ENCODE data around the gene SPTSSB. TPM values are rescaled to one million over a fixed set of nuclear protein-coding genes. Genes with fewer than 3 reads are reported as not detected.

SPTSSB gene
- total and polyA plus RNA-seq, 2 experiments from 2014 or later: 5.0 to 6.9 TPM

DNA sequence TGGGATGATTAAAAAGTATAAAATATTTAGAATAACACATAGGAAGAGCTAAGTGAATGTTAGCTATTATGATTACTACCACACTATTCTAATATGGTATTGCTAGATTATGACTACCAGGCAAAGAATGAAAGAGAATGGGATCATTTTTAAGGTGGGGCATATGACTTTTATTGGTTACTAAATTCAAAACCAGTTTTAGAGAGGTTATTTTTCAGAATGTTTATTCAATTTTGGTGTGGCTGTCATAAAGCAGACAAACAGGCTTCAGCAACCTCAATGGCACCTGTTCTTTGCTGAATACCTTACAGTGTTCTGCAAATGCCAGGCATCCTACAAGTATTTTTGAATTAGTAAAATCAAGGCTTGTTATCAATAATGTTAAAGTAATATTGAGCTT lies 12.8 kb downstream of the SPTSSB start:
- Histone ChIP-seq H3K9me3 (ENCODE audit: low read depth) (no peaks in the 10 kb centered on the region), H3K9me2 (replicated peaks; ENCODE audit: insufficient read depth) (no peaks in the 10 kb centered on the region), H3K4me3 (no peak overlapping the region), H3K36me3 (replicated peaks; ENCODE audit: insufficient read depth, low read depth) (no peaks in the 10 kb centered on the region), H3K27ac (no peak overlapping the region), H3K4me1 (ENCODE audit: insufficient read depth) (no peaks in the 10 kb centered on the region), H3K4me2 (no peak overlapping the region), H3K27me3 (no peaks in the 10 kb centered on the region), H3K79me2 (no peaks in the 10 kb centered on the region), H2AFZ (no peak overlapping the region), H4K20me1 (ENCODE audit: insufficient read depth, poor library complexity, severe bottlenecking) (no peaks in the 10 kb centered on the region)
- no peak for TF ChIP-seq EZH2phosphoT487 (IDR thresholded peaks at IDR 0.05; ENCODE audit: low read depth, severe bottlenecking, unreplicated experiment)
- TF ChIP-seq, protein P1, sequence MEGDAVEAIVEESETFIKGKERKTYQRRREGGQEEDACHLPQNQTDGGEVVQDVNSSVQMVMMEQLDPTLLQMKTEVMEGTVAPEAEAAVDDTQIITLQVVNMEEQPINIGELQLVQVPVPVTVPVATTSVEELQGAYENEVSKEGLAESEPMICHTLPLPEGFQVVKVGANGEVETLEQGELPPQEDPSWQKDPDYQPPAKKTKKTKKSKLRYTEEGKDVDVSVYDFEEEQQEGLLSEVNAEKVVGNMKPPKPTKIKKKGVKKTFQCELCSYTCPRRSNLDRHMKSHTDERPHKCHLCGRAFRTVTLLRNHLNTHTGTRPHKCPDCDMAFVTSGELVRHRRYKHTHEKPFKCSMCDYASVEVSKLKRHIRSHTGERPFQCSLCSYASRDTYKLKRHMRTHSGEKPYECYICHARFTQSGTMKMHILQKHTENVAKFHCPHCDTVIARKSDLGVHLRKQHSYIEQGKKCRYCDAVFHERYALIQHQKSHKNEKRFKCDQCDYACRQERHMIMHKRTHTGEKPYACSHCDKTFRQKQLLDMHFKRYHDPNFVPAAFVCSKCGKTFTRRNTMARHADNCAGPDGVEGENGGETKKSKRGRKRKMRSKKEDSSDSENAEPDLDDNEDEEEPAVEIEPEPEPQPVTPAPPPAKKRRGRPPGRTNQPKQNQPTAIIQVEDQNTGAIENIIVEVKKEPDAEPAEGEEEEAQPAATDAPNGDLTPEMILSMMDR (IDR thresholded peaks at IDR 0.05; ENCODE audit: poor library complexity): no peak
- TF ChIP-seq EZH2 (IDR thresholded peaks at IDR 0.05; ENCODE audit: borderline replicate concordance): no peak
- DNase-seq (ENCODE audit: low spot score): no peak

DNA sequence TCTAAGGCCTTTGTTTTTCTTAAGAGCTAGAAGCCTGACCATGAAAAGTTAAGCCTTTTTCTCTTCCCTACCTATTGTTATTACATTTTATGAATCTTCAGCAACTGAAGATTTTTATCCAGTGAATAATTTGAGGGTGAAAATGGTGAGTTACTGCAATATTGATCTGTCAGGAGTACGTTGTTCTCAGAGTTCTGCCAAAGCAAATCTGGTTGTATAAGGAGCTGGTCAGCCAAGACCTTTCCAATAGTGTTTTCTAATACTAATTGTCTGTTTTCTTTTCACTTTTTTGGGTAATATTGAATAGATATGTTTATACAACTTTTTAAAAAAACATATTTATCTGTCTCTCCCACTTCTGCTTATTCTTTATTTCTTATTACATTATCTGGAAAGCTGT lies 15.0 kb downstream of the SPTSSB start:
- Histone ChIP-seq H3K27me3 (no peaks in the 10 kb centered on the region), H3K79me2 (no peaks in the 10 kb centered on the region), H3K27ac (no peak overlapping the region), H3K4me1 (ENCODE audit: insufficient read depth) (no peaks in the 10 kb centered on the region), H4K20me1 (ENCODE audit: insufficient read depth, poor library complexity, severe bottlenecking) (no peaks in the 10 kb centered on the region), H2AFZ (no peak overlapping the region), H3K4me3 (no peak overlapping the region), H3K9me2 (replicated peaks; ENCODE audit: insufficient read depth) (no peaks in the 10 kb centered on the region), H3K4me2 (no peak overlapping the region), H3K9me3 (ENCODE audit: low read depth) (no peaks in the 10 kb centered on the region), H3K36me3 (replicated peaks; ENCODE audit: insufficient read depth, low read depth) (no peaks in the 10 kb centered on the region)
- no peak for TF ChIP-seq EZH2phosphoT487 (IDR thresholded peaks at IDR 0.05; ENCODE audit: low read depth, severe bottlenecking, unreplicated experiment)
- TF ChIP-seq, protein P1 (IDR thresholded peaks at IDR 0.05; ENCODE audit: poor library complexity): no peak
- no peak for TF ChIP-seq EZH2 (IDR thresholded peaks at IDR 0.05; ENCODE audit: borderline replicate concordance)
- 92% methylated on average over 1 of the region's 1 CpG for WGBS (ENCODE audit: low lambda C conversion rate, missing lambda C conversion rate)
- DNase-seq (ENCODE audit: low spot score): no peak

DNA sequence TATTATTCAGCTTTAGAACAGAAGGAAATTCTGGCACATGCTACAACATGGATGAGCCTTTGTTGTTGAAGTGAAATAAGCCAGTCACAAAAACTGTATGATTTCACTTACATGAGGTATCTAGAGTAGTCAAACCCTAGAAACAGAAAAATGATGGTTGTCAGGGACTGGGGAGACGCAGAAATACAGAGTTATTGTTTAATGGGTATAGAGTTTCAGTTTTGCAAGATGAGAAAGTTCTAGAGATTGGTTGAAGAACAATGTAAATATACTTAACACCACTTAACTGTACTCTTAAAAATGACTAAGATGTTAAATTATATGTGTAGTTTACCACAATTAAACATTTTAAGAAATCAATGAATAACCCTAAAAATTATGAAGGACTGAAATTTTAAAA lies 15.8 kb downstream of the SPTSSB start:
- TF ChIP-seq, protein P1 (IDR thresholded peaks at IDR 0.05; ENCODE audit: poor library complexity): no peak
- no peak for TF ChIP-seq EZH2 (IDR thresholded peaks at IDR 0.05; ENCODE audit: borderline replicate concordance)
- TF ChIP-seq EZH2phosphoT487 (IDR thresholded peaks at IDR 0.05; ENCODE audit: low read depth, severe bottlenecking, unreplicated experiment): no peak
- Histone ChIP-seq H3K4me1 (ENCODE audit: insufficient read depth) (no peaks in the 10 kb centered on the region), H3K36me3 (replicated peaks; ENCODE audit: insufficient read depth, low read depth) (no peaks in the 10 kb centered on the region), H3K9me3 (ENCODE audit: low read depth) (no peaks in the 10 kb centered on the region), H3K27ac (no peak overlapping the region), H2AFZ (no peak overlapping the region), H3K27me3 (no peaks in the 10 kb centered on the region), H3K79me2 (no peaks in the 10 kb centered on the region), H3K4me2 (no peak overlapping the region), H3K9me2 (replicated peaks; ENCODE audit: insufficient read depth) (no peaks in the 10 kb centered on the region), H4K20me1 (ENCODE audit: insufficient read depth, poor library complexity, severe bottlenecking) (no peaks in the 10 kb centered on the region), H3K4me3 (no peak overlapping the region)
- WGBS (ENCODE audit: low lambda C conversion rate, missing lambda C conversion rate): 91% methylated on average over 1 of the region's 1 CpG
- no peak for DNase-seq (ENCODE audit: low spot score)

DNA sequence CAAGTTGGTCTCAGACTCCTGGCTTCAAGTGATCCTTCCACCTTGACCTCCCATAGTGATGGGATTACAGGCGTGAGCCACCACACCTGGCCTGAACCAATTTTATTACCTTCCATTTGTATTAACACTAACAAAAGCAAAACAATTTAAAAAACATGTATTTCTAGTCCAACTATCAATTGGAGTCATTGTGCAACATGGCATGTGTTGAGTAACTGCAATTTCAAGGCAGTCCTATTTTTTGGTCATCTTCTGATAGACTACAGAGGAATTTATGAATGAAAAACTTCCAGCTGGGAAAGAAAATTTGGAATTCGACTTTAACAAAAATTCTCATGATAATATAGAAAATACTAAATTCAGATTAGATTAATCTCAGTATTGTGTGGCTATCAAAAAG lies 16.8 kb downstream of the SPTSSB start:
- no peaks in the 10 kb centered on the region for H4K20me1 ChIP-seq (ENCODE audit: insufficient read depth, poor library complexity, severe bottlenecking)
- H2AFZ ChIP-seq: no peak overlapping the region
- no peaks in the 10 kb centered on the region for H3K9me2 ChIP-seq (replicated peaks; ENCODE audit: insufficient read depth)
- no peaks in the 10 kb centered on the region for H3K36me3 ChIP-seq (replicated peaks; ENCODE audit: insufficient read depth, low read depth)
- DNase-seq (ENCODE audit: low spot score): no peak
- H3K27ac ChIP-seq: no peak overlapping the region
- no peak overlapping the region for H3K4me3 ChIP-seq
- no peak overlapping the region for H3K4me2 ChIP-seq
- H3K9me3 ChIP-seq (ENCODE audit: low read depth): no peaks in the 10 kb centered on the region
- no peaks in the 10 kb centered on the region for H3K79me2 ChIP-seq
- no peak for TF ChIP-seq EZH2 (IDR thresholded peaks at IDR 0.05; ENCODE audit: borderline replicate concordance)
- TF ChIP-seq, protein P1 (IDR thresholded peaks at IDR 0.05; ENCODE audit: poor library complexity): no peak
- TF ChIP-seq EZH2phosphoT487 (IDR thresholded peaks at IDR 0.05; ENCODE audit: low read depth, severe bottlenecking, unreplicated experiment): no peak
- WGBS (ENCODE audit: low lambda C conversion rate, missing lambda C conversion rate): 87% methylated on average over 2 of the region's 2 CpGs
- no peaks in the 10 kb centered on the region for H3K27me3 ChIP-seq
- H3K4me1 ChIP-seq (ENCODE audit: insufficient read depth): no peaks in the 10 kb centered on the region

All from hepatocyte (in vitro differentiated cells).